Measurements from ENCODE around the gene ADAMTS2. TPM values are rescaled to one million over a fixed set of nuclear protein-coding genes. Genes with fewer than 3 reads are reported as not detected.

ADAMTS2 gene
- total and polyA plus RNA-seq, 12 donors: 4.3 to 70.3 (median 22.4) TPM

DNA sequence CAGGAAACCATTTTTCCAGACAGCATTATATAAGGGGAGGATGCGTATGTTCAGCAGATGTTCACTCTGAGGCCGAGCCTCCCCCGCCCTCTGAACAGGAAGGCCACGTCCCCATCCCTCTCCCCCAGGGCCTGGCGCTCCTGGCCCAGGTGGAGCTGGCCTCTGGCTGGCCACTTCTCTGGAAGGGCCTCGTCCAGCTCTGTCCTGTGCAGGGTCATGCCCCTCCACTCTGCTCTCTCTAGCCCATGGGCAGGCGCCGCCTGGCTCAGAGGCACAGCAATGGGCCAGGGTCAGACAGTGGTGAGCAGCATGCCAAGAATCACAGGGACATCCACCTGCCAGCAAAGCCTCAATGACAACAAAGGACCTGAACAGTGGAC lies 34.2 kb downstream of the ADAMTS2 start:
- no peaks in the 10 kb centered on the region for H3K27me3 ChIP-seq
- TF ChIP-seq, protein P1, sequence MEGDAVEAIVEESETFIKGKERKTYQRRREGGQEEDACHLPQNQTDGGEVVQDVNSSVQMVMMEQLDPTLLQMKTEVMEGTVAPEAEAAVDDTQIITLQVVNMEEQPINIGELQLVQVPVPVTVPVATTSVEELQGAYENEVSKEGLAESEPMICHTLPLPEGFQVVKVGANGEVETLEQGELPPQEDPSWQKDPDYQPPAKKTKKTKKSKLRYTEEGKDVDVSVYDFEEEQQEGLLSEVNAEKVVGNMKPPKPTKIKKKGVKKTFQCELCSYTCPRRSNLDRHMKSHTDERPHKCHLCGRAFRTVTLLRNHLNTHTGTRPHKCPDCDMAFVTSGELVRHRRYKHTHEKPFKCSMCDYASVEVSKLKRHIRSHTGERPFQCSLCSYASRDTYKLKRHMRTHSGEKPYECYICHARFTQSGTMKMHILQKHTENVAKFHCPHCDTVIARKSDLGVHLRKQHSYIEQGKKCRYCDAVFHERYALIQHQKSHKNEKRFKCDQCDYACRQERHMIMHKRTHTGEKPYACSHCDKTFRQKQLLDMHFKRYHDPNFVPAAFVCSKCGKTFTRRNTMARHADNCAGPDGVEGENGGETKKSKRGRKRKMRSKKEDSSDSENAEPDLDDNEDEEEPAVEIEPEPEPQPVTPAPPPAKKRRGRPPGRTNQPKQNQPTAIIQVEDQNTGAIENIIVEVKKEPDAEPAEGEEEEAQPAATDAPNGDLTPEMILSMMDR (IDR thresholded peaks at IDR 0.05): no peak
- no peak for TF ChIP-seq POLR2A (IDR thresholded peaks at IDR 0.05)
- no peaks in the 10 kb centered on the region for H3K4me1 ChIP-seq (replicated peaks in 1 of 2)
- H3K9me3 ChIP-seq (replicated peaks in 1 of 3): no peaks in the 10 kb centered on the region
- H3K4me3 ChIP-seq: no peak overlapping the region
- no peaks in the 10 kb centered on the region for H3K36me3 ChIP-seq (replicated peaks in 1 of 2)
- DNase-seq: peak in 1 of 7 donors; percentile 3
- WGBS, 4 donors: 82 to 91% (median 85%) methylated on average over 6 to 8 of the region's 8 CpGs
- intact Hi-C loops (cut with DNase I): no loop called here
- H3K27ac ChIP-seq: no peak overlapping the region

DNA sequence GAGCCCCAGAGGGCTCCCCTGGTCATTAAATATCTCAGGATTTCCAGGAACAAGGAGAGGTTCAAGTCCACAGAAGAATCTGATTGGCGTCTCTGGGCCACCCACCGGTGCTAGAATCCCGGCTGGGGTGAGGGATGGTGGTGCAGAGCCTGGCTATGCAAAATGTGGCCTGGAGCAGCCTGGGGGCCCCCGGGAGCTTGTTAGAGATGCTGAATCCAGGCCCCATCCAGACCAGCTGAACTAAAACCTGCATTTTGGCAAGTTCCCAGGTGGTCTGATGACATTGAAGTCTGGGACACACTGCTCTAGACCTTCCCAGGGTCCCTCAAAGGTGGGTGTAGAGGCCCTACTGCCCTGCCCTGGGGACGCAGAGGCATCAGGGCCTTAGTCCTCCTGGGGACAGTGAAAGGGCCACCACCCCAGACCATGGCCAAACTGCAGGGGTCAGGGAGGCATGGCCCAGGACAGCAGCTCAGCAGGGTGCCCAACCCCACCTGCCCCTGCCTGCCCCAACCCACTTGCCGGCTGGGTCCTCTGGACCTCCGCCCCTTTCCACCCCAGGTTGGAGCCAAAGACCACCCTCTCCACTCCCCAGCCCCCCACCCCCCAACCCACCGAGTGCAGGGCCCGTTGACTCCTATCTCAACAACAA lies 34.7 kb downstream of the ADAMTS2 start:
- no peaks in the 10 kb centered on the region for H3K36me3 ChIP-seq (replicated peaks in 1 of 2)
- 57 to 79% (median 69%) methylated on average over 4 to 9 of the region's 9 CpGs for WGBS, 4 donors
- no peaks in the 10 kb centered on the region for H3K27me3 ChIP-seq
- no peaks in the 10 kb centered on the region for H3K4me1 ChIP-seq (replicated peaks in 1 of 2)
- TF ChIP-seq, protein P1 (IDR thresholded peaks at IDR 0.05): no peak
- TF ChIP-seq POLR2A (IDR thresholded peaks at IDR 0.05): no peak
- intact Hi-C loops (cut with DNase I): no loop called here
- H3K27ac ChIP-seq: no peak overlapping the region
- no peaks in the 10 kb centered on the region for H3K9me3 ChIP-seq (replicated peaks in 1 of 3)
- no peak overlapping the region for H3K4me3 ChIP-seq
- peak in 1 of 7 donors; percentile 3 for DNase-seq

DNA sequence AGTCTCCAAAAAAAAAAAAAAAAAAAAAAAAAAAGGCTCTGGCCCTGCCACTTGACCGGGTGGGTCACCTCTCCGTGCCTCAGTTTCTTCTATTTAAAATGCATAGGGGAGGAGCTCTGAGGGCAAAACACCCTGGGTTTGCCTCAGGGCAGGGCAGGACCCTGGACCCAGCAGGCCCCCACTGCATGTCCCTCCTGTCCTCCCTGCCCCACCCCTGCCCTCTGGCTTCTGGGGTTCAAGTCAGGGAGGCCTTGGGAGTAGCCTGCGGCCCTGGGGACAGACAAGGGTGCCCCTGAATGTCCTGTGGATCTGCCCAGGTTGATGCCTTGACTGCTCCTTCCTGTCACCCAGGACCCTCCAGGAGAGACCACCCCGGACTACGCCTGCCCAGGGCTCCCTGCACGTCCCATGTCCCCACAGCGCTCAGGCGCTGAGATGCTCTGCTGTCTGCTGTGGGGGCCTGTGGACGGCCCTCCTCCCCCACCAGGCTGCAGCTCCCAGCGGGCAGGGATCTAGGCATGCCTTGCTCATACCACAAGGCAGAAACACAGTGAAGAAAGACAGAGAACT lies 35.4 kb downstream of the ADAMTS2 start:
- no peak for TF ChIP-seq POLR2A (IDR thresholded peaks at IDR 0.05)
- TF ChIP-seq, protein P1 (IDR thresholded peaks at IDR 0.05): no peak
- Histone ChIP-seq H3K36me3 (replicated peaks in 1 of 2) (no peaks in the 10 kb centered on the region), H3K4me3 (no peak overlapping the region), H3K9me3 (replicated peaks in 1 of 3) (peaks cover 0 to 4% (median 0%) of the 10 kb centered on the region in 3 donors), H3K4me1 (replicated peaks in 1 of 2) (no peaks in the 10 kb centered on the region), H3K27me3 (no peaks in the 10 kb centered on the region), H3K27ac (no peak overlapping the region)
- WGBS, 4 donors: 68 to 92% (median 82%) methylated on average over 4 to 10 of the region's 10 CpGs
- DNase-seq: no peak
- intact Hi-C loops (cut with DNase I): no loop called here

DNA sequence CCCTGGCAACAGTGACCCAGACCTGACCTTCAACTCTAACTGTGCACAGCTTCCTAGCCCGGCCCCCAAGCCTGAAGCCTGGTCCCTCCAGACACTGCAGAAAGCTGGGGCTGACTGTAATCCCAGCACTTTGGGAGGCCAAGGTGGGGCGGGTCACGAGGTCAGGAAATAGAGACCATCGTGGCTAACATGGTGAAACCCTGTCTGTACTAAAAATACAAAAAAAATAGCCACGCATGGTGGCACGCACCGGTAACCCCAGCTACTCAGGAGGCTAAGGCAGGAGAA lies 35.9 kb downstream of the ADAMTS2 start:
- no peak for TF ChIP-seq POLR2A (IDR thresholded peaks at IDR 0.05)
- TF ChIP-seq, protein P1 (IDR thresholded peaks at IDR 0.05): no peak
- intact Hi-C loops (cut with DNase I): no loop called here
- H3K4me1 ChIP-seq (replicated peaks in 1 of 2): no peaks in the 10 kb centered on the region
- WGBS, 4 donors: 82 to 88% (median 86%) methylated on average over 7 of the region's 7 CpGs
- DNase-seq: no peak
- no peaks in the 10 kb centered on the region for H3K36me3 ChIP-seq (replicated peaks in 1 of 2)
- no peaks in the 10 kb centered on the region for H3K27me3 ChIP-seq
- no peak overlapping the region for H3K27ac ChIP-seq
- peaks cover 0 to 9% (median 0%) of the 10 kb centered on the region in 3 donors for H3K9me3 ChIP-seq (replicated peaks in 1 of 3)
- no peak overlapping the region for H3K4me3 ChIP-seq
